ENCODE results near the gene SHKBP1.

DNA sequence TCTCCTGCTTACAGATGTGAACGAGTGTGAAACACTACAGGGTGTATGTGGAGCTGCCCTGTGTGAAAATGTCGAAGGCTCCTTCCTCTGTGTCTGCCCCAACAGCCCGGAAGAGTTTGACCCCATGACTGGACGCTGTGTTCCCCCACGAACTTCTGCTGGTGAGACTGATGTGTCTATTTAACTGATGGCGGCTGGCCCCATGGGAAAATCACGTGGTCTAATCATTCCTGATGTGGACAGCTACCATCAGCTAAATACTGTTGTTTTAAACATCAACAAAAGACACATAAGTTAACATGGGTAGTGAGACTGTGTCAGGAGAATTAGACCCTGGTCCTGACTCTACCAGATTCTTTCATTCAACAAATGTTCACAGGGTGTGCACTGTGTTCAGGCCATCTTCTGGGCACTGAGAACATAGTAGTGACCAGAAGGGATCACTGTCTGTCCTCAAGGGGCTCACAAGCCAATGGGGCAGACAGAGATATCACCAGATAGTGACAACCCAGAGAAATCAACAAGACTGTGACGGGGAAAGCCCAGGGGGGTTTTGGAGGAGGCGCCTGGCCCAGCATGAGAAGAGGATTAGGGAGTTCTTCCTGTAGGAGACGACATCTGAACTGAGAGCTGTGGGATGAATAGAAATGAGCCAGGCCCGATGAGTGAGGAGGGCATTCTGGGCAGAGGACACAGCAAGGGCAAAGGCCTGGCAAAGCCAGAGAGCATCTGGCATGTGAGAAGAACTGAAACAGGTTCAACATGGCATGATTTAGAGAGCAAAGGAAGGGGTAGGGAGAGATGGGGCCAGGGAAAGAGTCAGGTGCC lies 42.9 kb downstream of the SHKBP1 start:
- TF ChIP-seq EZH2 (IDR thresholded peaks at IDR 0.05; ENCODE audit: insufficient read depth, poor library complexity, severe bottlenecking), result no peak
- no peak for TF ChIP-seq EZH2phosphoT487 (IDR thresholded peaks at IDR 0.05; ENCODE audit: insufficient read depth, low read depth)

All from GM23248 (cell line).